ENCODE data around the gene GIPC3. TPM values are rescaled to one million over a fixed set of nuclear protein-coding genes. Genes with fewer than 3 reads are reported as not detected.

GIPC3 gene
- total RNA-seq, 3 donors from 2014 or later (not counting 1 experiment from before 2014, with no cell fraction given) = 0.28 to 0.66 (median 0.56) TPM

GRCh38 chr19:3619631-3620012, 34.3 kb downstream of the GIPC3 start:
- Histone ChIP-seq H3K36me3 (ENCODE audit: control insufficient read depth, insufficient read depth, low read length) (peaks cover 46% of the 10 kb centered on the region), H3K4me3 (ENCODE audit: low read length) (no peak overlapping the region), H3K27ac (ENCODE audit: low read length) (no peak overlapping the region), H3K27me3 (ENCODE audit: control insufficient read depth, insufficient read depth, low read length) (no peaks in the 10 kb centered on the region), H3K4me1 (ENCODE audit: control insufficient read depth, insufficient read depth, low read length) (peaks cover 15% of the 10 kb centered on the region), H3K9me3 (ENCODE audit: control insufficient read depth, insufficient read depth, low read length) (no peaks in the 10 kb centered on the region)
- intact Hi-C loops (cut with micrococcal nuclease) = no loop called here
- H3K4me3 Mint-ChIP-seq = no peak overlapping the region
- no peak for DNase-seq
- 89% methylated on average over 17 of the region's 17 CpGs for WGBS (ENCODE audit: insufficient coverage)
- TF ChIP-seq, protein P1, sequence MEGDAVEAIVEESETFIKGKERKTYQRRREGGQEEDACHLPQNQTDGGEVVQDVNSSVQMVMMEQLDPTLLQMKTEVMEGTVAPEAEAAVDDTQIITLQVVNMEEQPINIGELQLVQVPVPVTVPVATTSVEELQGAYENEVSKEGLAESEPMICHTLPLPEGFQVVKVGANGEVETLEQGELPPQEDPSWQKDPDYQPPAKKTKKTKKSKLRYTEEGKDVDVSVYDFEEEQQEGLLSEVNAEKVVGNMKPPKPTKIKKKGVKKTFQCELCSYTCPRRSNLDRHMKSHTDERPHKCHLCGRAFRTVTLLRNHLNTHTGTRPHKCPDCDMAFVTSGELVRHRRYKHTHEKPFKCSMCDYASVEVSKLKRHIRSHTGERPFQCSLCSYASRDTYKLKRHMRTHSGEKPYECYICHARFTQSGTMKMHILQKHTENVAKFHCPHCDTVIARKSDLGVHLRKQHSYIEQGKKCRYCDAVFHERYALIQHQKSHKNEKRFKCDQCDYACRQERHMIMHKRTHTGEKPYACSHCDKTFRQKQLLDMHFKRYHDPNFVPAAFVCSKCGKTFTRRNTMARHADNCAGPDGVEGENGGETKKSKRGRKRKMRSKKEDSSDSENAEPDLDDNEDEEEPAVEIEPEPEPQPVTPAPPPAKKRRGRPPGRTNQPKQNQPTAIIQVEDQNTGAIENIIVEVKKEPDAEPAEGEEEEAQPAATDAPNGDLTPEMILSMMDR (IDR thresholded peaks at IDR 0.05) = no peak
- no peak for ATAC-seq
- H3K9me3 Mint-ChIP-seq = no peaks in the 10 kb centered on the region
- H3K36me3 Mint-ChIP-seq = no peaks in the 10 kb centered on the region
- H3K27ac Mint-ChIP-seq = no peak overlapping the region
- peaks cover 0 to 12% of the 10 kb centered on the region in 2 donors for H3K4me1 Mint-ChIP-seq
- H3K27me3 Mint-ChIP-seq (ENCODE audit: low read depth in 2 of 2) = no peaks in the 10 kb centered on the region

- Mint-ChIP-seq H3K27ac (no peak overlapping the region), H3K4me1 (peaks cover 0 to 14% of the 10 kb centered on the region in 2 donors), H3K4me3 (no peak overlapping the region), H3K36me3 (no peaks in the 10 kb centered on the region), H3K9me3 (no peaks in the 10 kb centered on the region), H3K27me3 (ENCODE audit: low read depth in 2 of 2) (no peaks in the 10 kb centered on the region)
- DNase-seq (no peak), ATAC-seq (no peak)
- Histone ChIP-seq H3K36me3 (ENCODE audit: control insufficient read depth, insufficient read depth, low read length) (peaks cover 45% of the 10 kb centered on the region), H3K27ac (ENCODE audit: low read length) (no peak overlapping the region), H3K9me3 (ENCODE audit: control insufficient read depth, insufficient read depth, low read length) (no peaks in the 10 kb centered on the region), H3K4me1 (ENCODE audit: control insufficient read depth, insufficient read depth, low read length) (peaks cover 20% of the 10 kb centered on the region), H3K4me3 (ENCODE audit: low read length) (no peak overlapping the region), H3K27me3 (ENCODE audit: control insufficient read depth, insufficient read depth, low read length) (no peaks in the 10 kb centered on the region)
- TF ChIP-seq, protein P1 (IDR thresholded peaks at IDR 0.05) = no peak
- intact Hi-C loops (cut with micrococcal nuclease) = no loop called here
- 95% methylated on average over 19 of the region's 19 CpGs for WGBS (ENCODE audit: insufficient coverage)
These were observed 35.0 kb downstream of the GIPC3 start for GRCh38 chr19:3620145-3620816.

DNA sequence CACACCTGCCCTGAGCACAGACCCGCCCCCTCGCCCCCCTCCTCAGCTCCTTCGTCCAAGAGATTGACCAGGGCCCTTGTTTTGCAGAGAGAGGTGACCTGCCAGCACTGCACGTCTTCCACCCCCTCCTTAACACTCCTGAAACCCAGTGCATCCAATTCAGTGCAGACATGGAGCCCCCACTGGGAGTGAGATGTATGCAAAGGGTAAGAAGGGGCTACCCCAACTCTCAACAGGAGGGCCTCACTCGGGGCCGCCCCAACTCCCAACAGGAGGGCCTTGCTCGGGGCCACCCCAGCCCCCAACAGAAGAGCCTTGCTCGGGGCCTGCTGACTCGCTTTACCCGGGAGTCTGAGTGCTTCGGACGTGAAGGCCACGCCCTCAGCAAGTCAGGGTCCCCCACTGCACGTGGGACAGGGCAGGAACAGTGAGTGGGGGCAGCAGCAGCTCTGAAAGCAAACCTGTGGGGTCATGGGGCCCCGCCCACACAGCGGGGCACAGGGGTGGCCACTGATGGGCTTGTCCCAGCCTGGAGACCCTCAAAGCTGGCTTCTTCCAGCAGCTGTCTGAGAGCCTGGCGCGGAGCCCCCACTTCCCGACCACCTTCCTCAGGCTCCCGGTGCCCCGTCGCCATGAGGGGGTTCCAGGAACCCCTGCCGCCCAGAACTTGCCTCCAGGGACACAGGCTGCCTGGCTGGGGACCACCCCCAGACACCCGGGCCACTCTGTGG, 35.7 kb downstream of the GIPC3 start:
- DNase-seq = no peak
- Histone ChIP-seq H3K4me1 (ENCODE audit: control insufficient read depth, insufficient read depth, low read length) (peaks cover 27% of the 10 kb centered on the region), H3K27me3 (ENCODE audit: control insufficient read depth, insufficient read depth, low read length) (no peaks in the 10 kb centered on the region), H3K9me3 (ENCODE audit: control insufficient read depth, insufficient read depth, low read length) (no peaks in the 10 kb centered on the region), H3K27ac (ENCODE audit: low read length) (no peak overlapping the region), H3K4me3 (ENCODE audit: low read length) (no peak overlapping the region), H3K36me3 (ENCODE audit: control insufficient read depth, insufficient read depth, low read length) (peaks cover 40% of the 10 kb centered on the region)
- Mint-ChIP-seq H3K27me3 (ENCODE audit: low read depth in 2 of 2) (no peaks in the 10 kb centered on the region), H3K9me3 (no peaks in the 10 kb centered on the region), H3K4me3 (no peak overlapping the region), H3K4me1 (peaks cover 4 to 17% of the 10 kb centered on the region in 2 donors), H3K27ac (no peak overlapping the region), H3K36me3 (no peaks in the 10 kb centered on the region)
- no peak for ATAC-seq
- intact Hi-C loops (cut with micrococcal nuclease) = no loop called here
- TF ChIP-seq, protein P1 (IDR thresholded peaks at IDR 0.05) = no peak
- 93% methylated on average over 24 of the region's 24 CpGs for WGBS (ENCODE audit: insufficient coverage)
